Cerebellar nuclear complex (tissue), 1 donor: ENCODE data around the gene MAML2.

Experiments
- DNase-seq, 2 experiments: peaks; one replicate each; lab custom pipeline; 2025; lab: John Stamatoyannopoulos, UW

MAML2 gene

DNA sequence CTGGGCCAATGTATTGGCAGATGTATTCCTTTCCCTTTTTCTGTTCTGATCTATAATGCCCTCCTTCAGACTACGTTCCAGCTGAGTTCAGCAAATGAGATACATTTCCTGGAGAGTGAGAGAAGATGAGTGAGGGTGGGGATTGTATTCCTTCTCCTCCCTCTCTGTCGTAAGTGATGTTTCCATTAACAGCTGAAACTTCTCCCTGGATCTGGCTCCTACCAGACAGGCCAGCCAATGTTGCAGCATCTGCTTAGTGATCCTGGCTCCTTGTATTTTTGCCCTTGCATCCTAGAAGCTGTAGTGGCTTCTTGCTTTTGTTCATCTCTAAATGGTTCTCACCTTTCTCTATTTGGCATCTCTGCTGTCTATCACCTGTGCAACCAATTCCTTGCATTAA is 370.9 kb downstream of the MAML2 start:
- DNase-seq: no peak

DNA sequence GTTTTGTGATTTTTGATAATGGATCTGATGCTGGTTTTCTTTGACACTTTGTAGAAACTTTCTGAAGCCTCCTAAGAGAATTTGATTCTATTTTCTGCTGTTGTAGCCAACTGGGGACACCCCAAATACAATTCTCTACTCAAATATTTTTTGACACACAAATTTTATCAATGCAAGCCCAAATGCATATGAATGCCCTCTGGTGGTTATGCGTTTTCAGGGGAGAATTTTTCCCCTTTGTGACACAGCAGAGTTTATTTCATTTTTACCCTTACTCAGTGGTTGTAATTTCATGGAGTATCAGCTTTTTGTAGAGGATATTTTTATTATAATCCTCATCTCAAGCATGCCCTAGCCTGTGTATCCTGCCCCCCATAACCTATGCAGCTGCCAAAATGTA is 374.4 kb downstream of the MAML2 start:
- DNase-seq: no peak

DNA sequence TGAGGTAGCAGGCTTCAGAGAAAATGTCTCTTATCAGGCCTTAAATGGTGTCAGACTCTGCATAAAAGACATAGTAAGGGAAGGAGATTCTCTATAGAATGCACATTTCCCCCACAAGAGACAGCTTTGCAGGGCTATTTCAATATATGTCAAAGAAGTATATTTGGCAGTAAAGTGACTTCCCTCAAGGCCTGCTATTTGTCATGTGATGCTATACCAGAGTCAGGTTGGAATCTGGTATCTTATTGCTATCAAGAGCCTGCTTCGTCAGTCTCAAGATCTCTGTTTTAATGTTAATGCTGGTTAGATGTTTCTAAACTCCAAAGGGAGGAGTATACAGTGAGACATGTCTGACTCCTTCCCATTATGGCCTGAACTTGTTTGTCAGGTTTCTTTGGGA is 378.7 kb downstream of the MAML2 start:
- DNase-seq: no peak

DNA sequence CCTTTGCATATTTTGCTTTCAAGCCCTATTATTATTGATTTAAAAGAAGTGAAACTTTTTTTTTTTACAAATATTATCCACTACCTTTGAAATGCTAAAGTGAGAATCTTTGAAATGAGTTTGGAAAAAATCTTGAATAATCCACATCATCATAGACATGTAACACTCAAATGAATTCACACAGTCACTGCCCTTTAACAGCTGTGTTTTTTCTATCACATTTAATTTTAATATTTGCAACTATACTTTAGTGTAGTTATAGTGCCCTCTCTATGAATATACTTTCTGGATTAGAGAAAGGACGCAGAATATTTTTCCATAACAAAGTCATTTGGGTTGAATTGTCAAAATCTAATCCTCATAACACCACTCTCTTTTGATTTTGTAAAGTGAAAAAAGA is 381.2 kb downstream of the MAML2 start:
- no peak for DNase-seq

DNA sequence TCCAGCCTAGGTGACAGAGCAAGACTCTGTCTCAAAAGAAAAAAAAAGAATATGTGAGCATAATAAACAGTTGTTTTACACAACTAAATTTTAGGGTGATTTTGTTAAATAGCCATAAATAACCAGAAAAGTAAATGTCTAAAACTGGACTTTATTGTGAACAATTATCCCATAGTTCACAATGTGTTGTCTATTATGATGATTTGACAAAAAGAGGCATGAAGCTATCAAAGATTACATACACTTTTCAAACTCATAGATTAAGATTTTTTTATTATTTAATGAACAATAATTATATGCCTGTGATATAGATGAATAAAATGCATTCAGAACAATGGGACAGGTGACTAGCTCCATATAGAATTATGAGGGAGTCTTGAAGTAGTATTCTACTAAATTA is 392.1 kb downstream of the MAML2 start:
- DNase-seq: no peak

DNA sequence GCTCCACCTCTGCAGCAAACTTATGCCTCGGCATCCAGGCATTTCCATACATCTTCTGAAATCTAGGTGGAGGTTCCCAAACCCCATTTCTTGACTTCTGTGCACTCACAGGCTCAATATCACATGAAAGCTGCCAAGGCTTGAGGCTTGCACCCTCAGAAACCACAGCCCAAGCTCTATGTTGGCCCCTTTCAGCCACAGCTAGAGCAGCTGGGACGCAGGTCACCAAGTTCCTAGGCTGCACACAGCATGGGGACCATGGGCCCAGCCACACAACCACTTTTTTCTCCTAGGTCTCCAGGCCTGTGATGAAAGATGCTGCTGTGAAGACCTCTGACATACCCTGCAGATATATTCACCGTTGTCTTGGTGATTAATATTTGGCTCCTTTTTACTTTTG is 394.4 kb downstream of the MAML2 start:
- DNase-seq: no peak

DNA sequence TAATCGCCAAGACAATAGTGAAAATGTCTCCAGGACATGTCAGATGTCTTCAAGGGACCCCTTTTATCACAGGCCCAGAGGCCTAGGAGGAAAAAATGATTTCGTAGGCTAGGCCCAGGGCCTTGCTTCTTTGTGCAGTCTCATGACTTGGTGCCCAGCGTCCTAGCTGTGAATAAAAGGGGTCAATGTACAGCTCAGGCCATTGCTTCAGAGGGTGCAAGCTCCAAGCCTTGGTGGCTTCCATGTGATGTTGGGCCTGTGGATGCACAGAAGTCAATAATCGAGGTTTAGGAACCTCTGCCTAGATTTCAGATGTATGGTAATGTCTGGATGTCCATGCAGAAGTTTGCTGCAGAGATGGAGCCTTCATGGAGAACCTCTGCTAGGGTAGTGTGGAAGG is 398.4 kb downstream of the MAML2 start:
- no peak for DNase-seq

DNA sequence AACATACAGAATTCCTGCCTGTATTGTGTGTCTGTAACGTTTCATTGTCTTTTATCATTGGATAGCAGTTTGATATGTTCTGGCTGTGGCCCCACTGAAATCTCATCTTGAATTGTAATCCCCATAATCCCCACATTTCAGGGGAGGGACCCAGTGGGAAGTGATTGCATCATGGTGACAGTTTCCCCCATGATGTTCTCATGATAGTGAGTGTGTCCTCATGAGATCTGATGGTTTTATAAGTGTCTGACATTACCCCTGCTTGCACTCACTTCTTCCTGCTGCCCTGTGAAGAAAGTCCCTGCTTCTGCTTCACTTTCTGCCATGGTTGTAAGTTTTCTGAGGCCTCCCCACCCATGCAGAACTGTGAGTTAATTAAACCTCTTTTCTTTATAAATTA is 399.4 kb downstream of the MAML2 start:
- no peak for DNase-seq

DNA sequence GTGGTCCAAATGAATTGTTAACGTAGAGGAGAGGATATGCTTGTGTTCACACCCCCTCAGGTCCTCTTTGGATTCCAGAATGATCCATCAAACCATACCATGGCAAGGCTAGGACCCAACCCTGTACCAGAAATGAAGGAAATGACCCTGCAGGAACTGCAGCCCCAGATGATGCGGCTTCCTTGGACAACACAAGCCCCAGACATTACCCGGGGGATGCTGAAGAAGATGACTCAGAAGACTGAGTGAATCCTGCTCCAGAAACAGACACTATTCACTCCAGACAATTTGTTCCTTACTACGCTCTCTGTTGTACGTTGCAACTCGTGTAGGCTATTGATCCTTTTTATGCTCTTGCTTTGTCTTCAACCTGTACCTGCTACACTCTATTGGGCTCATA is 403.9 kb downstream of the MAML2 start:
- no peak for DNase-seq

DNA sequence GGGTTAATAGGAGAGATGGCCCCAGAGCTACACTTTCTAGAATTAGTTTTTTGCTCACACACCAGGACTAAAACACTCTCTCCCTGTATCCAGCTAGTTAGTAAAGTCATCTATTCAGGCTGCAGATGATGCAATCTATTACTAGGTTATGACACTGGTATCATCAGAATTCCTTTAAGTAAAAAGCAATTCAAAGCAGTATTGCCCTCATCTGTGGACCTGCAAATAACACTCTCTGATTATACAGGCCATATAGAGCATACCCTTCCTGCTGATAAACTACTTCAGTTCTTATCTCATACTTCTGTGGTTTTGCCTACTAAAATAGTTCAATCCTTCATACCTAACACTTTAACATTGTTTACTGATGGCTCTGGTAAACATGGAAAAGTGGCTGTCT is 405.6 kb downstream of the MAML2 start:
- no peak for DNase-seq

DNA sequence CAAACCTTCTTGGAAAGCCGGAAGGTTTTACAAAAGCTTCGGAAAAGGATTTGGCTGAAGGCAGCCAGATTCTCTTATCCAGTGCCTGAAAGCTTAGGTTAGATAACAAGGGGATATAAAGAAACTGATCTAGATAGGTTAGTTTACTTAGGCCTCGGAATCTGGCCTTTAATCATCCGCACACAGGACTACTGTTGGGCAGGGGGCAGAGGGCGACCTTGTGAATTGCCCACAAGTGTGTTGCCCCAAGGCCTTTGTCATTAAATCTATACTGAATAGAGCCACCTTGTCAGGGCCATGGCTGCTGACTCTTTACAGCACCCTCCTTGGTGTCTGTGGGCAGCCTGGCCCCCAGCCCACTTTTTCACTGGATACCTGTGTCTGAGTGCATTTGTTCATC is 409.4 kb downstream of the MAML2 start:
- no peak for DNase-seq

DNA sequence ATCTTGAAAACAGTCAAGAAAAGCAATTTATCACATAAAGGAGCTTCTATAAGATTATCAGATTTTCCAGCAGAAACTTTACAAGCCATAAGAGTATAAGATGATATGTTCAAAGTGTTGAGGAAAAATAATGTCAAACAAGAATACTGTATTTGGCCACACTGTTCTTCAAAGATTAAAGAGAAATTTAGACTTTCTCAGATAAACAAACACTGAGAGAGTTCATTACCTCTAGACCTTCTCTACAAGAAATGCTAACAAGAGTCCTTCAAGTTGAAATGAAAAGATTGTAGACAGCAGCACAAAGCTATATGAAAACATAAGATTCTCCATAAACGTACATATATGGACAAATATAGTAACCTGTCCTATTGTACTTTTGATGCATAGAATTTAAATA is 411.1 kb downstream of the MAML2 start:
- DNase-seq: no peak

DNA sequence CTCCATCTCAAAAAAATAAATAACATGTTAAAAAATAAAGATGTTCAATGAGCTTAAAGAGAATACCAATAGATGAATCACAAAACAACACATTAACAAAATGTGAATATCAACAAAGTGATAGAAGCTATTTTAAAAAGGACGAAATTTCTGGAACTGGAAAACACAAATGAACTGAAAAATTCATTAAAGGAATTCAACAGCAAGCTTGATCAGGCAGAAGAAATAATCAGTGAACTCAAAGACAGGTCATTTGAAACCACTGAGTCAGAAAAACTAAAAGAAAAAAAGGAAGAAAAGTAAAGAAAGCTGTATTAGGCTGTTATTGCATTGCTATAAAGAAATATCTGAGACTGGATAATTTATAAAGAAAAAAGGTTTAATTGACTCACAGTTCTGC is 412.0 kb downstream of the MAML2 start:
- no peak for DNase-seq

DNA sequence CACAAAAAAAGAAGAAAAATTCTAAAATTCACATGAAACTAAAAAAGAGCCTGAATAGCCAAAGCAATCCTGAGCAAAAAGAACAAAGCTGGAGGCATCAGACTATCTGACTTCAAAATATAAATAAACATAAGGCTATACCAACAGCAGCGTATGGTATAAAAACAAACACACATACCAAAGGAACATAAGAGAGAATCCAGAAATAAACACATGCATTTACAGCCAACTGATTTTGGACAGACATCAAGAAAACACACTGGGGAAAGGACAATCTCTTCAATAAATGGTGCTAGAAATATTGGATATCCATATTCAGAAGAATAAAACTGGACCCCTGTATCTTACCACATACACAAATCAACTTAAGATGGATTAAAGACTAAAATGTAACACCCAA is 416.3 kb downstream of the MAML2 start:
- no peak for DNase-seq
